GM23338 (cell line): ENCODE data around the gene XKR8.

Source experiments
- EZH2phosphoT487 ChIP-seq: fragments of 200-600 bp; sonication (generic); IDR thresholded peaks from one replicate; pipeline ENCODE4 v1.8.1; 2018; ENCODE audit warnings: antibody characterized with exemption; ENCODE audit not compliant: unreplicated experiment
- JUNB ChIP-seq: IDR thresholded peaks from one replicate; pipeline ENCODE4 v1.6.1; 2016; ENCODE audit warnings: antibody characterized with exemption; ENCODE audit not compliant: unreplicated experiment
- POLR2AphosphoS5 ChIP-seq: IDR thresholded peaks from 2 replicates; pipeline ENCODE4 v1.6.1; 2016; ENCODE audit warnings: antibody characterized with exemption, low read depth
- TF ChIP-seq, protein P1 (sequence below), 2 experiments: fragments of 200-600 bp in 1 of 2; sonication (generic) in 1 of 2; conservative IDR thresholded peaks; 2 replicates each; pipeline versions ENCODE4 v1.5.1 to v1.6.1; 2016 to 2017; ENCODE audit warnings: antibody characterized with exemption in 2 of 2, low read depth in 2 of 2, mild to moderate bottlenecking in 2 of 2, moderate library complexity in 1 of 2

DNA sequence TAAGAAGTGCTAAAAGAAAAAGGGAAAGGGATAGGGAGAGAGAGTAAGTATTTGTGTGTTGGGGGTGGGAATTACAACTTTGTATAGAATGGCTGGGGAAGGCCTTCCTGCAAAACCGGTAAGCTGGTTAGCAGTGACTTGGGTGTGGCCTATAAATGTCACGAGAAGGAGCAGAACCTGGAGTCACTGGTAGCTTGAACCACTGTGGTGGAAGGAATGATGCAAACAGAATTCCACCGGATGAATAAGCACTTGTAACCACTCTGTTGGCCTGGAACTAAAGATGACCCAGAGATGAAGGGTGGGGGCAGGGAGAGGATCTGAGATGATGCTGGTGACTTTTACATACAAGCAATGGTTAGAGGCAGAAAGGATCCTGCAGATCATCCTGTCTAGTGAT, 8.9 kb downstream of the XKR8 start:
- TF ChIP-seq, protein P1, sequence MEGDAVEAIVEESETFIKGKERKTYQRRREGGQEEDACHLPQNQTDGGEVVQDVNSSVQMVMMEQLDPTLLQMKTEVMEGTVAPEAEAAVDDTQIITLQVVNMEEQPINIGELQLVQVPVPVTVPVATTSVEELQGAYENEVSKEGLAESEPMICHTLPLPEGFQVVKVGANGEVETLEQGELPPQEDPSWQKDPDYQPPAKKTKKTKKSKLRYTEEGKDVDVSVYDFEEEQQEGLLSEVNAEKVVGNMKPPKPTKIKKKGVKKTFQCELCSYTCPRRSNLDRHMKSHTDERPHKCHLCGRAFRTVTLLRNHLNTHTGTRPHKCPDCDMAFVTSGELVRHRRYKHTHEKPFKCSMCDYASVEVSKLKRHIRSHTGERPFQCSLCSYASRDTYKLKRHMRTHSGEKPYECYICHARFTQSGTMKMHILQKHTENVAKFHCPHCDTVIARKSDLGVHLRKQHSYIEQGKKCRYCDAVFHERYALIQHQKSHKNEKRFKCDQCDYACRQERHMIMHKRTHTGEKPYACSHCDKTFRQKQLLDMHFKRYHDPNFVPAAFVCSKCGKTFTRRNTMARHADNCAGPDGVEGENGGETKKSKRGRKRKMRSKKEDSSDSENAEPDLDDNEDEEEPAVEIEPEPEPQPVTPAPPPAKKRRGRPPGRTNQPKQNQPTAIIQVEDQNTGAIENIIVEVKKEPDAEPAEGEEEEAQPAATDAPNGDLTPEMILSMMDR (conservative IDR thresholded peaks at IDR 0.05; ENCODE audit: low read depth in 2 of 2) = no peak
- TF ChIP-seq EZH2phosphoT487 (no peak), POLR2AphosphoS5 (no peak), JUNB (no peak)
